ENCODE measurements around the gene TP53AIP1. TPM values are rescaled to one million over a fixed set of nuclear protein-coding genes. Genes with fewer than 3 reads are reported as not detected.

TP53AIP1 gene
- total and polyA plus RNA-seq, 2 experiments from 2014 or later, result 0.07 TPM; not detected in 1

GRCh38 chr11:128956401-128957201 lies 13.9 kb upstream of the TP53AIP1 start:
- Histone ChIP-seq H3K4me1 (ENCODE audit: insufficient read depth) (no peaks in the 10 kb centered on the region), H3F3A (replicated peaks; ENCODE audit: low read depth) (no peaks in the 10 kb centered on the region), H3K79me2 (replicated peaks; ENCODE audit: insufficient read depth) (no peaks in the 10 kb centered on the region), H2AFZ (no peak overlapping the region), H3K27me3 (ENCODE audit: insufficient read depth) (no peaks in the 10 kb centered on the region), H3K4me3 (no peak overlapping the region), H3K4me2 (no peak overlapping the region), H3K36me3 (ENCODE audit: insufficient read depth) (no peaks in the 10 kb centered on the region), H3K9me2 (ENCODE audit: insufficient read depth) (no peaks in the 10 kb centered on the region), H3K27ac (ENCODE audit: low read depth) (no peak overlapping the region), H4K20me1 (replicated peaks; ENCODE audit: insufficient read depth) (0 out of 2 replicates have a peak, but pooled peaks cover 4% of the 10 kb centered on the region)
- no peaks in the 10 kb centered on the region for H3K9me3 Mint-ChIP-seq
- TF ChIP-seq, protein P1, sequence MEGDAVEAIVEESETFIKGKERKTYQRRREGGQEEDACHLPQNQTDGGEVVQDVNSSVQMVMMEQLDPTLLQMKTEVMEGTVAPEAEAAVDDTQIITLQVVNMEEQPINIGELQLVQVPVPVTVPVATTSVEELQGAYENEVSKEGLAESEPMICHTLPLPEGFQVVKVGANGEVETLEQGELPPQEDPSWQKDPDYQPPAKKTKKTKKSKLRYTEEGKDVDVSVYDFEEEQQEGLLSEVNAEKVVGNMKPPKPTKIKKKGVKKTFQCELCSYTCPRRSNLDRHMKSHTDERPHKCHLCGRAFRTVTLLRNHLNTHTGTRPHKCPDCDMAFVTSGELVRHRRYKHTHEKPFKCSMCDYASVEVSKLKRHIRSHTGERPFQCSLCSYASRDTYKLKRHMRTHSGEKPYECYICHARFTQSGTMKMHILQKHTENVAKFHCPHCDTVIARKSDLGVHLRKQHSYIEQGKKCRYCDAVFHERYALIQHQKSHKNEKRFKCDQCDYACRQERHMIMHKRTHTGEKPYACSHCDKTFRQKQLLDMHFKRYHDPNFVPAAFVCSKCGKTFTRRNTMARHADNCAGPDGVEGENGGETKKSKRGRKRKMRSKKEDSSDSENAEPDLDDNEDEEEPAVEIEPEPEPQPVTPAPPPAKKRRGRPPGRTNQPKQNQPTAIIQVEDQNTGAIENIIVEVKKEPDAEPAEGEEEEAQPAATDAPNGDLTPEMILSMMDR (conservative IDR thresholded peaks at IDR 0.05; ENCODE audit: low read depth in 2 of 2), result peak; percentile 85 to 89
- no peak for TF ChIP-seq CREB1 (CRISPR knock-in tag; IDR thresholded peaks at IDR 0.05; ENCODE audit: low read depth)
- ATAC-seq (peak; percentile 91), DNase-seq (ENCODE audit: low spot score) (peak; percentile 91)
- no peak overlapping the region for H3K27ac Mint-ChIP-seq
- peaks cover 5% of the 10 kb centered on the region; the same call in 2 of the 3 replicates for H3K4me1 Mint-ChIP-seq
- H3K36me3 Mint-ChIP-seq (ENCODE audit: low read depth), result no peaks in the 10 kb centered on the region
- no peaks in the 10 kb centered on the region for H3K27me3 Mint-ChIP-seq (ENCODE audit: insufficient read depth, low read depth, poor library complexity)
- no peak overlapping the region for H3K4me3 Mint-ChIP-seq

GRCh38 chr11:128955636-128956035 lies 13.0 kb upstream of the TP53AIP1 start:
- Mint-ChIP-seq H3K4me1 (peaks cover 5% of the 10 kb centered on the region; the same call in 2 of the 3 replicates), H3K27ac (no peak overlapping the region), H3K9me3 (no peaks in the 10 kb centered on the region), H3K36me3 (ENCODE audit: low read depth) (no peaks in the 10 kb centered on the region), H3K27me3 (ENCODE audit: insufficient read depth, low read depth, poor library complexity) (no peaks in the 10 kb centered on the region), H3K4me3 (no peak overlapping the region)
- H3F3A ChIP-seq (replicated peaks; ENCODE audit: low read depth), result no peaks in the 10 kb centered on the region
- H4K20me1 ChIP-seq (replicated peaks; ENCODE audit: insufficient read depth), result no peaks in the 10 kb centered on the region
- H3K4me3 ChIP-seq, result no peak overlapping the region
- no peak for ATAC-seq
- no peaks in the 10 kb centered on the region for H3K36me3 ChIP-seq (ENCODE audit: insufficient read depth)
- no peak overlapping the region for H3K4me2 ChIP-seq
- no peak overlapping the region for H3K27ac ChIP-seq (ENCODE audit: low read depth)
- TF ChIP-seq POLR2AphosphoS5 (IDR thresholded peaks at IDR 0.05; ENCODE audit: low read depth), result no peak
- TF ChIP-seq, protein P2, sequence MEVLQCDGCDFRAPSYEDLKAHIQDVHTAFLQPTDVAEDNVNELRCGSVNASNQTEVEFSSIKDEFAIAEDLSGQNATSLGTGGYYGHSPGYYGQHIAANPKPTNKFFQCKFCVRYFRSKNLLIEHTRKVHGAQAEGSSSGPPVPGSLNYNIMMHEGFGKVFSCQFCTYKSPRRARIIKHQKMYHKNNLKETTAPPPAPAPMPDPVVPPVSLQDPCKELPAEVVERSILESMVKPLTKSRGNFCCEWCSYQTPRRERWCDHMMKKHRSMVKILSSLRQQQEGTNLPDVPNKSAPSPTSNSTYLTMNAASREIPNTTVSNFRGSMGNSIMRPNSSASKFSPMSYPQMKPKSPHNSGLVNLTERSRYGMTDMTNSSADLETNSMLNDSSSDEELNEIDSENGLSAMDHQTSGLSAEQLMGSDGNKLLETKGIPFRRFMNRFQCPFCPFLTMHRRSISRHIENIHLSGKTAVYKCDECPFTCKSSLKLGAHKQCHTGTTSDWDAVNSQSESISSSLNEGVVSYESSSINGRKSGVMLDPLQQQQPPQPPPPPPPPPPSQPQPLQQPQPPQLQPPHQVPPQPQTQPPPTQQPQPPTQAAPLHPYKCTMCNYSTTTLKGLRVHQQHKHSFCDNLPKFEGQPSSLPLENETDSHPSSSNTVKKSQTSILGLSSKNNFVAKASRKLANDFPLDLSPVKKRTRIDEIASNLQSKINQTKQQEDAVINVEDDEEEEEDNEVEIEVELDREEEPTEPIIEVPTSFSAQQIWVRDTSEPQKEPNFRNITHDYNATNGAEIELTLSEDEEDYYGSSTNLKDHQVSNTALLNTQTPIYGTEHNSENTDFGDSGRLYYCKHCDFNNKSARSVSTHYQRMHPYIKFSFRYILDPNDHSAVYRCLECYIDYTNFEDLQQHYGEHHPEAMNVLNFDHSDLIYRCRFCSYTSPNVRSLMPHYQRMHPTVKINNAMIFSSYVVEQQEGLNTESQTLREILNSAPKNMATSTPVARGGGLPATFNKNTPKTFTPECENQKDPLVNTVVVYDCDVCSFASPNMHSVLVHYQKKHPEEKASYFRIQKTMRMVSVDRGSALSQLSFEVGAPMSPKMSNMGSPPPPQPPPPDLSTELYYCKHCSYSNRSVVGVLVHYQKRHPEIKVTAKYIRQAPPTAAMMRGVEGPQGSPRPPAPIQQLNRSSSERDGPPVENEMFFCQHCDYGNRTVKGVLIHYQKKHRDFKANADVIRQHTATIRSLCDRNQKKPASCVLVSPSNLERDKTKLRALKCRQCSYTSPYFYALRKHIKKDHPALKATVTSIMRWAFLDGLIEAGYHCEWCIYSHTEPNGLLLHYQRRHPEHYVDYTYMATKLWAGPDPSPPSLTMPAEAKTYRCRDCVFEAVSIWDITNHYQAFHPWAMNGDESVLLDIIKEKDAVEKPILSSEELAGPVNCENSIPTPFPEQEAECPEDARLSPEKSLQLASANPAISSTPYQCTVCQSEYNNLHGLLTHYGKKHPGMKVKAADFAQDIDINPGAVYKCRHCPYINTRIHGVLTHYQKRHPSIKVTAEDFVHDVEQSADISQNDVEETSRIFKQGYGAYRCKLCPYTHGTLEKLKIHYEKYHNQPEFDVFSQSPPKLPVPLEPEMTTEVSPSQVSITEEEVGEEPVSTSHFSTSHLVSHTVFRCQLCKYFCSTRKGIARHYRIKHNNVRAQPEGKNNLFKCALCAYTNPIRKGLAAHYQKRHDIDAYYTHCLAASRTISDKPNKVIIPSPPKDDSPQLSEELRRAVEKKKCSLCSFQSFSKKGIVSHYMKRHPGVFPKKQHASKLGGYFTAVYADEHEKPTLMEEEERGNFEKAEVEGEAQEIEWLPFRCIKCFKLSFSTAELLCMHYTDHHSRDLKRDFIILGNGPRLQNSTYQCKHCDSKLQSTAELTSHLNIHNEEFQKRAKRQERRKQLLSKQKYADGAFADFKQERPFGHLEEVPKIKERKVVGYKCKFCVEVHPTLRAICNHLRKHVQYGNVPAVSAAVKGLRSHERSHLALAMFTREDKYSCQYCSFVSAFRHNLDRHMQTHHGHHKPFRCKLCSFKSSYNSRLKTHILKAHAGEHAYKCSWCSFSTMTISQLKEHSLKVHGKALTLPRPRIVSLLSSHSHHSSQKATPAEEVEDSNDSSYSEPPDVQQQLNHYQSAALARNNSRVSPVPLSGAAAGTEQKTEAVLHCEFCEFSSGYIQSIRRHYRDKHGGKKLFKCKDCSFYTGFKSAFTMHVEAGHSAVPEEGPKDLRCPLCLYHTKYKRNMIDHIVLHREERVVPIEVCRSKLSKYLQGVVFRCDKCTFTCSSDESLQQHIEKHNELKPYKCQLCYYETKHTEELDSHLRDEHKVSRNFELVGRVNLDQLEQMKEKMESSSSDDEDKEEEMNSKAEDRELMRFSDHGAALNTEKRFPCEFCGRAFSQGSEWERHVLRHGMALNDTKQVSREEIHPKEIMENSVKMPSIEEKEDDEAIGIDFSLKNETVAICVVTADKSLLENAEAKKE (CRISPR knock-in tag; IDR thresholded peaks at IDR 0.05), result no peak
- no peak for TF ChIP-seq EZH2phosphoT487 (IDR thresholded peaks at IDR 0.05; ENCODE audit: unreplicated experiment)
- TF ChIP-seq EZH2 (IDR thresholded peaks at IDR 0.05; ENCODE audit: low read depth, unreplicated experiment), result no peak
- no peak for TF ChIP-seq JUNB (IDR thresholded peaks at IDR 0.05; ENCODE audit: unreplicated experiment)
- TF ChIP-seq STAT1 (IDR thresholded peaks at IDR 0.05; ENCODE audit: unreplicated experiment), result no peak
- H3K9me2 ChIP-seq (ENCODE audit: insufficient read depth), result no peaks in the 10 kb centered on the region
- H3K79me2 ChIP-seq (replicated peaks; ENCODE audit: insufficient read depth), result no peaks in the 10 kb centered on the region
- no peaks in the 10 kb centered on the region for H3K4me1 ChIP-seq (ENCODE audit: insufficient read depth)
- no peak for DNase-seq (ENCODE audit: low spot score)
- H3K27me3 ChIP-seq (ENCODE audit: insufficient read depth), result no peaks in the 10 kb centered on the region
- no peak overlapping the region for H2AFZ ChIP-seq

All from GM23338 (cell line).